Suppressor macrophage treated with lipopolysaccharide for 1 hour (primary cell): ENCODE data around the gene GSTA4.
"Not testable (repeated sequence)": the region's sequence is repeated elsewhere in the genome, so short reads cannot be mapped to it uniquely, and the experiment has no call there.

Experiments used
- DNase-seq, 3 donors: peaks; one replicate each; pipeline ENCODE4 v3.0.0-alpha.2; 2020 to 2022

The GSTA4 gene

GRCh38 chr6:52969359-52969758, 25.7 kb downstream of the GSTA4 start:
- no peak for DNase-seq

- no peak for DNase-seq
These were observed 29.0 kb downstream of the GSTA4 start for GRCh38 chr6:52966101-52966500.

- DNase-seq: no peak
These were observed 29.7 kb downstream of the GSTA4 start for GRCh38 chr6:52965380-52965779.

- no peak for DNase-seq
These were observed 30.8 kb downstream of the GSTA4 start for GRCh38 chr6:52964318-52964717.

GRCh38 chr6:52962701-52963100, 32.4 kb downstream of the GSTA4 start:
- DNase-seq: no peak

- DNase-seq: not testable (repeated sequence)
These were observed 34.1 kb downstream of the GSTA4 start for GRCh38 chr6:52961022-52961421.

- not testable (repeated sequence) for DNase-seq
These were observed 34.9 kb downstream of the GSTA4 start for GRCh38 chr6:52960211-52960610.

- DNase-seq: no peak
These were observed 36.4 kb downstream of the GSTA4 start for GRCh38 chr6:52958546-52959255.

- DNase-seq: no peak
These were observed 39.2 kb downstream of the GSTA4 start for GRCh38 chr6:52955871-52956270.

GRCh38 chr6:52953911-52954839, 40.9 kb downstream of the GSTA4 start:
- no peak for DNase-seq

- no peak for DNase-seq
These were observed 48.8 kb downstream of the GSTA4 start for GRCh38 chr6:52946306-52946705.

GRCh38 chr6:52942821-52943220, 52.3 kb downstream of the GSTA4 start:
- DNase-seq: not testable (repeated sequence)

GRCh38 chr6:52942221-52942620, 52.9 kb downstream of the GSTA4 start:
- DNase-seq: no peak

- DNase-seq: no peak
These were observed 57.2 kb downstream of the GSTA4 start for GRCh38 chr6:52937908-52938307.

- DNase-seq: no peak
These were observed 61.3 kb downstream of the GSTA4 start for GRCh38 chr6:52933778-52934177.

- no peak for DNase-seq
These were observed 63.7 kb downstream of the GSTA4 start for GRCh38 chr6:52931351-52931750.

- DNase-seq: peak in 1 of 3 donors; percentile 0
These were observed 65.5 kb downstream of the GSTA4 start for GRCh38 chr6:52929321-52930164.
